NCI-H146 treated with DMSO at 0.1 percent for 48 hours (cell line): Measurements from ENCODE around the gene PHEX.
"Not testable (repeated sequence)": the region's sequence is repeated elsewhere in the genome, so short reads cannot be mapped to it uniquely, and the experiment has no call there.

ENCODE experiments used
- DNase-seq: peaks from one replicate; lab custom pipeline; 2025; ENCODE audit not compliant: unreplicated experiment; lab: John Stamatoyannopoulos, UW

PHEX gene

GRCh38 chrX:22203186-22203585 lies 171.1 kb downstream of the PHEX start:
- no peak for DNase-seq

- DNase-seq = no peak
Observed at GRCh38 chrX:22206781-22207180, 174.7 kb downstream of the PHEX start.

DNA sequence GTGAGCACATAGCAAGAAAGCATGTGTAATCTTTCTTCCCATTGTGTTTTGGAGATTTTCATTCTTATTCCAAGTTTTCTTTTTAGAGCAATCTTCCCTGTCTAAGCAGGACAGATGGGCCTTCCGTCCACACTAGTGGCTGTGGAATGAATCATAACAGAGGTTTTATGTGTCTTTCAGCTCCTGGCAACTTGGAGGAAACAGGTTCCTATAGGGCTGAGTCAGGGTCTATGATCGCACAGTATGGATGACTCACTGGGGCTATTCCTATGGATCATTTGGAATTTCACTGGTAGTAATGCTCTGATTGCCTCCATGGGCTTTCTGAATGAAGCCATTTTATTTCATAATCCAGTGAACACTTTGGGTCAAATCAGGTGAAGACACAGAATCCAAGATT lies 188.8 kb downstream of the PHEX start:
- DNase-seq = no peak

DNA sequence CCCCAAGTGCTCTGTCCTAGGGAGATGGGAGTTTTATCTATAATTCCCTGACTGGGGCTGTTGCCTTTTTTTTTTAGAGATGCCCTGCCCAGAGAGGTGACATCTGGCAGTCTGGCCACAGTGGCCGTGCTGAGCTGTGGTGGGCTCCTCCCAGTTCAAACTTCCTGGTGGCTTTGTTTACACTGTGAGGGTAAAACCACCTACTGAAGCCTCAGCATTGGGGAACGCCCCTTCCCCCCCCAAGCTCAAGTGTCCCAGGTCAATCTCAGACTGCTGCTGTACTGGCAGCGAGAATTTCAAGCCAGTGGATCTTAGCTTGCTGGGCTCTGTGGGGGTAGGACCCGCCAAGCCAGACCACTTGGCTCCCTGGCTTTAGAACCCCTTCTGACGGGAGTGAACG lies 202.3 kb downstream of the PHEX start:
- no peak for DNase-seq

GRCh38 chrX:22237479-22237878 lies 205.4 kb downstream of the PHEX start:
- DNase-seq = no peak

- no peak for DNase-seq
Observed at GRCh38 chrX:22246620-22247019, 214.5 kb downstream of the PHEX start.

DNA sequence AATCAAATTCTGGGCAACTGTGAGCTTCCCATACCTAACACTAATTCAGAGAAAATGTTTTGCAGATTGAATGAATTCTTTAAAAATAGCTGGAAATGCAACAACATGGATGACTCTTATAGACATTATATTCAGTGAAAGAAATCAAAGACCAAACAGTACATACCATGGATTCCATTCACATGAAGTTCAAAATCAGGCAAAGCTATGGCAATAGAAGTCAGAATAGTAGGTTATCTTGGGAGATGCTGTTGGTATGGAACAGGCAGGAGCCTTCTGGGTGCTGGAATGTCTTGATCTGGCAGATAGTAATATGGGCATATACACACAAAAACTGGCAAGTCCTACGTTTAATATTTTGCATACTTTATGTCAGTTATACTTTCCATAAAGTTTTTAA lies 215.0 kb downstream of the PHEX start:
- no peak for DNase-seq

GRCh38 chrX:22248401-22248800 lies 216.3 kb downstream of the PHEX start:
- DNase-seq = no peak

- DNase-seq = no peak
Observed at GRCh38 chrX:22249371-22249770, 217.2 kb downstream of the PHEX start.

DNA sequence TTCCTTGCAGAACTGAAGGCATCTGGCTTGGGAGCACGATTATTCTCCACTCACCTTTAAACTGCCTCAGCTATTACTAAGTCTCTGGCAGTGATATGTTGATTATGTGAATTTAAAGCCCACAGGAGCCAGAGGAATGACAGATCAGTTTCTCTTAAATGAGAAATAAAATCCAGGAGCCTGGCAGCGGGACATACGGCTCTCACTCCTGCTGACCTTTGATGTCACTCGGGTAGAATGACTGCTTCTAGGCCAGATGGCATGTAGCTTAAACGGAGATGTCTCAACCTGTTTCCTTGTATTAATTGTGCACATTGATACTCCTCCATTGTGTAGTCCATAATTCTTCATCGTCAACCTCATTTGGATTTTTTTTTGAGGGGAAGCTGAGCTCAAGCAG lies 236.6 kb downstream of the PHEX start:
- no peak for DNase-seq

- no peak for DNase-seq
Observed at GRCh38 chrX:22272613-22273012, 240.5 kb downstream of the PHEX start, which contains the start of gene CBLL2. CBLL2 (plus strand) TSS chrX:22272913; CDS start chrX:22272992, 79 bp downstream.

- no peak for DNase-seq
Observed at GRCh38 chrX:22273714-22274317, 241.7 kb downstream of the PHEX start.

GRCh38 chrX:22276781-22277180 lies 244.7 kb downstream of the PHEX start:
- DNase-seq = no peak

GRCh38 chrX:22278375-22278774 lies 246.2 kb downstream of the PHEX start:
- no peak for DNase-seq

DNA sequence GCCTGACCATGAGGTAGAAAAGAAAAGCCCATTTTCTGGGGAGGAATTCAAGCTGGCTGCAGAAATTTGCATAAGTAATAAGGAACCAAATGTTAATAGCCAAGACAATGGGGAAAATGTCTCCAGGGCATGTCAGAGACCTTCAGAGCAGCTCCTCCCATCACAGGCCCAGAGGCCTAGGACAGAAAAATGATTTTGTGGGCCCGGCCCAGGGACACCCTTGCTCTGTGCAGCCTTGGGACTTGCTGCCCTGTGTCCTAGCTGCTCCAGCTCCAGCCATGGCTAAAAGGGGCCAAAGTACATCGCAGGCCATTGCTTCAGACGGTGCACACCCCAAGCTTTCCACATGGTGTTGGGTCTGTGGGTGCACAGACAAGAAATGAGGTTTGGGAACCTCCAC lies 257.1 kb downstream of the PHEX start:
- DNase-seq = not testable (repeated sequence)

- no peak for DNase-seq
Observed at GRCh38 chrX:22296871-22297270, 264.7 kb downstream of the PHEX start.

GRCh38 chrX:22300130-22300529 lies 268.0 kb downstream of the PHEX start:
- DNase-seq = peak; percentile 57
